HCT116 (cell line): Measurements from ENCODE around the gene SH3TC1. TPM values are rescaled to one million over a fixed set of nuclear protein-coding genes. Genes with fewer than 3 reads are reported as not detected.

Experiments used
- ATAC-seq: fragments of 200-7000 bp; cut with Tn5 transposase; 2 replicates; pipeline ENCODE4 v1.9.1; 2020; ENCODE audit warnings: mild to moderate bottlenecking, moderate library complexity
- BruUV-seq: library from RNA; stranded (reverse); fragments of 400-500 nt; replicated peaks from 2 replicates; lab custom pipeline; 2021; lab: Mats Ljungman, UMichigan
- CTCF ChIA-PET: fragments of 300-600 bp; sonication (Branson Sonifier 250); formaldehyde crosslinking; loops from one replicate; lab custom pipeline; 2021; ENCODE audit warnings: antibody characterized with exemption; lab: Charles Lee
- POLR2A ChIA-PET: fragments of 300-600, 350-600 bp; sonication (Branson Sonifier 250); formaldehyde crosslinking; loops from one replicate; lab custom pipeline; 2021; ENCODE audit warnings: antibody characterized with exemption; lab: Charles Lee
- RAD21 ChIA-PET, 2 experiments: fragments of 300-600 bp; sonication (Branson Sonifier 250); formaldehyde crosslinking; loops; one replicate each; lab custom pipeline; 2023; ENCODE audit warnings: low total read pairs in 2 of 2; ENCODE audit not compliant: uncharacterized antibody in 2 of 2, unreplicated experiment in 2 of 2, low non-redundant PET in 1 of 2; lab: Charles Lee
- DNase-seq: peaks from one replicate; pipeline ENCODE4 v3.0.0-alpha.2; 2010; ENCODE audit warnings: low read depth, low spot score
- H2AFZ ChIP-seq: fragments of 200-600 bp; shearing (Covaris generic), sonication (generic); 2 replicates; pipeline ENCODE4 v1.6.1; 2017; ENCODE audit warnings: low read depth, mixed run types, mixed read lengths, antibody characterized with exemption, low read length; ENCODE audit not compliant: poor library complexity, severe bottlenecking
- H3K27ac ChIP-seq: 2 replicates; pipeline ENCODE4 v1.5.1; 2012; ENCODE audit warnings: low read depth, low read length
- H3K27me3 ChIP-seq: fragments of 200-600 bp; sonication (generic); 2 replicates; pipeline ENCODE4 v1.6.1; 2016; ENCODE audit warnings: mixed run types, low read length, mixed read lengths; ENCODE audit not compliant: insufficient read depth
- H3K36me3 ChIP-seq, 2 experiments: fragments of 200-500 bp in 1 of 2; fragments of 200-600 bp in 1 of 2; sonication (Bioruptor generic) in 1 of 2; sonication (generic) in 1 of 2; 2 replicates each; pipeline versions ENCODE4 v1.5.1 to v1.6.1; 2014 to 2016; ENCODE audit warnings: low read length in 2 of 2, inconsistent platforms in 1 of 2, mixed read lengths in 1 of 2, mixed run types in 1 of 2; ENCODE audit not compliant: insufficient read depth in 2 of 2, control insufficient read depth in 1 of 2
- H3K4me1 ChIP-seq, 2 experiments: fragments of 200-600 bp in 1 of 2; sonication (generic) in 1 of 2; 2 replicates each; pipeline versions ENCODE4 v1.5.1 to v1.6.1; 2012 to 2017; ENCODE audit warnings: low read length in 2 of 2, inconsistent platforms in 1 of 2, mild to moderate bottlenecking in 1 of 2, mixed read lengths in 1 of 2, mixed run types in 1 of 2, moderate library complexity in 1 of 2; ENCODE audit not compliant: insufficient read depth in 2 of 2, control insufficient read depth in 1 of 2
- H3K4me2 ChIP-seq: fragments of 200-600 bp; sonication (generic); 2 replicates; pipeline ENCODE4 v1.6.1; 2017; ENCODE audit warnings: mixed run types, low read length, mixed read lengths
- H3K4me3 ChIP-seq, 2 experiments: fragments of 200-600 bp in 1 of 2; sonication (generic) in 1 of 2; replicated peaks in 1 of 2; 2 replicates each; pipeline ENCODE4 v1.5.1; 2011 to 2016; ENCODE audit warnings: low read length in 2 of 2, control low read depth in 1 of 2, low read depth in 1 of 2, mild to moderate bottlenecking in 1 of 2, mixed read lengths in 1 of 2, mixed run types in 1 of 2
- H3K79me2 ChIP-seq: fragments of 200-600 bp; sonication (generic); 2 replicates; pipeline ENCODE4 v1.6.1; 2017; ENCODE audit warnings: mild to moderate bottlenecking, mixed run types, low read length, moderate library complexity, mixed read lengths; ENCODE audit not compliant: insufficient read depth
- H3K9ac ChIP-seq: fragments of 200-600 bp; sonication (generic); 2 replicates; pipeline ENCODE4 v1.6.1; 2016; ENCODE audit warnings: low read length, mixed read lengths
- H3K9me2 ChIP-seq: fragments of 200-600 bp; sonication (generic), shearing (Covaris generic); 2 replicates; pipeline ENCODE4 v1.6.1; 2017; ENCODE audit warnings: mixed run types, mild to moderate bottlenecking, moderate library complexity; ENCODE audit not compliant: insufficient read depth
- H3K9me3 ChIP-seq, 2 experiments: fragments of 200-500 bp in 1 of 2; fragments of 200-600 bp in 1 of 2; sonication (Bioruptor generic) in 1 of 2; sonication (generic) in 1 of 2; 2 replicates each; pipeline ENCODE4 v1.6.1; 2014 to 2017; ENCODE audit warnings: low read length in 2 of 2, mixed read lengths in 2 of 2, inconsistent platforms in 1 of 2, low read depth in 1 of 2, mild to moderate bottlenecking in 1 of 2, mixed run types in 1 of 2, moderate library complexity in 1 of 2; ENCODE audit not compliant: control insufficient read depth in 1 of 2, insufficient read depth in 1 of 2
- H4K20me1 ChIP-seq: fragments of 200-600 bp; sonication (generic), shearing (Covaris generic); 2 replicates; pipeline ENCODE4 v1.6.1; 2017; ENCODE audit warnings: mixed run types, mild to moderate bottlenecking, moderate library complexity; ENCODE audit not compliant: insufficient read depth
- CBX3 ChIP-seq: IDR thresholded peaks from 2 replicates; pipeline ENCODE4 v1.6.1; 2012; ENCODE audit warnings: low read depth
- CEBPB ChIP-seq: IDR thresholded peaks from 2 replicates; pipeline ENCODE4 v1.6.1; 2012; ENCODE audit warnings: low read depth
- ELF1 ChIP-seq: IDR thresholded peaks from 2 replicates; pipeline ENCODE4 v1.6.1; 2012; ENCODE audit warnings: low read depth, borderline replicate concordance
- EZH2 ChIP-seq: fragments of 200-600 bp; sonication (generic); IDR thresholded peaks from 2 replicates; pipeline ENCODE4 v1.6.1; 2017; ENCODE audit warnings: antibody characterized with exemption, mixed run types
- EZH2phosphoT487 ChIP-seq: fragments of 200-600 bp; IDR thresholded peaks from 2 replicates; pipeline ENCODE4 v1.6.1; 2018; ENCODE audit warnings: antibody characterized with exemption, borderline replicate concordance
- JUND ChIP-seq: IDR thresholded peaks from 2 replicates; pipeline ENCODE4 v1.6.1; 2012
- POLR2A ChIP-seq: IDR thresholded peaks from 2 replicates; pipeline ENCODE4 v1.7.0; 2011; ENCODE audit warnings: borderline replicate concordance; ENCODE audit not compliant: insufficient read depth, insufficient read length; ENCODE audit errors: extremely low read depth
- SP1 ChIP-seq: IDR thresholded peaks from 2 replicates; pipeline ENCODE4 v1.6.1; 2012; ENCODE audit warnings: low read depth
- SRF ChIP-seq: IDR thresholded peaks from 2 replicates; pipeline ENCODE4 v1.6.1; 2012; ENCODE audit warnings: low read depth
- YY1 ChIP-seq: IDR thresholded peaks from 2 replicates; pipeline ENCODE4 v1.6.1; 2011; ENCODE audit warnings: low read length, low read depth, moderate library complexity, mild to moderate bottlenecking; ENCODE audit not compliant: insufficient replicate concordance; ENCODE audit errors: extremely low read depth
- ZNF274 ChIP-seq: fragments of 200-500 bp; sonication (Bioruptor generic); IDR thresholded peaks from 2 replicates; pipeline ENCODE4 v1.6.1; 2014; ENCODE audit warnings: mild to moderate bottlenecking, low read depth, low read length, inconsistent platforms
- intact Hi-C: fragments of 100-400 bp; cut with micrococcal nuclease; formaldehyde crosslinking; loops from 2 replicates; pipeline ENCODE4 v1.10.0; 2022
- total RNA-seq: library from RNA; stranded (reverse); gene quantifications from one replicate; pipeline ENCODE4 v1.2.1, GENCODE V29; 2021; ENCODE audit not compliant: unreplicated experiment
- TF ChIP-seq, protein P1 (sequence below): IDR thresholded peaks from 2 replicates; pipeline ENCODE4 v1.6.1; 2011; ENCODE audit warnings: mild to moderate bottlenecking, low read length, moderate library complexity; ENCODE audit not compliant: insufficient replicate concordance; ENCODE audit errors: extremely low read depth
- TF ChIP-seq, protein P2 (sequence below): IDR thresholded peaks from 2 replicates; pipeline ENCODE4 v1.6.1; 2012
- TF ChIP-seq, protein P3 (sequence below): IDR thresholded peaks from 2 replicates; pipeline ENCODE4 v1.6.1; 2012

The SH3TC1 gene
- total RNA-seq, 1 experiment from 2014 or later = 12.5 TPM

DNA sequence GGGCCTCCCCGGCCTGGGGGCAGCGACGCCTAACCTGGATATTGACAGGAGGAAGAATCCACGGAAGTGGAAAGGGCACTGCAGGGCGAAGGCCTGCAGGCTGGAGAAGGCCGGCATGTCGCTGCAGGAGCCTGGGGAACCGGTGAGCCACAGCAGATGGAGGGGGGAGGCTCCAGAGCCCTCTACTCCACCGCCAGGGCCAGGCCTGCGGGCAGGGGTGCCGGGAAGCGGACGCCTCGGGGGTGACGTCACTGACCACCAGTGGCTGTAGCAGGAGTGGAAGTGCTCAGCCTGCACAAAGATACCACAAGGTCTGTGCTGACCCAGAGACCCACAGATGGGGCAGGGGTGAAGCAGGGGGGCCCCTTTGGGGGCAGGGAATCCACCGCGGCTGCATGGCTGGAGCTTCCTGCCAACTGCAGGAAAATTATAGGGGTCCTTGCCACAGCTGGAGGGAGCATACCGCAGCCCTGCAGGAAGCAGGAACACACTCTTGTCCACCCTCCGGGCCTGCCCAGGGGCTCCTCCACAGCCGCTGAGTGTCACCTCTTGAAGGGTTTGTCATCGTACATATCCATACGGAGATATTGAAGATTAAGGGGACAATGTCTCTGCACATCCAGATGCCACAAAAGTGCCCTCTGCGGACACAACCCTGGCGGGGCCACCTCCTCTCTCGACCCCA is 62.9 kb downstream of the SH3TC1 start:
- no peak overlapping the region for H3K4me3 ChIP-seq
- TF ChIP-seq, protein P1, sequence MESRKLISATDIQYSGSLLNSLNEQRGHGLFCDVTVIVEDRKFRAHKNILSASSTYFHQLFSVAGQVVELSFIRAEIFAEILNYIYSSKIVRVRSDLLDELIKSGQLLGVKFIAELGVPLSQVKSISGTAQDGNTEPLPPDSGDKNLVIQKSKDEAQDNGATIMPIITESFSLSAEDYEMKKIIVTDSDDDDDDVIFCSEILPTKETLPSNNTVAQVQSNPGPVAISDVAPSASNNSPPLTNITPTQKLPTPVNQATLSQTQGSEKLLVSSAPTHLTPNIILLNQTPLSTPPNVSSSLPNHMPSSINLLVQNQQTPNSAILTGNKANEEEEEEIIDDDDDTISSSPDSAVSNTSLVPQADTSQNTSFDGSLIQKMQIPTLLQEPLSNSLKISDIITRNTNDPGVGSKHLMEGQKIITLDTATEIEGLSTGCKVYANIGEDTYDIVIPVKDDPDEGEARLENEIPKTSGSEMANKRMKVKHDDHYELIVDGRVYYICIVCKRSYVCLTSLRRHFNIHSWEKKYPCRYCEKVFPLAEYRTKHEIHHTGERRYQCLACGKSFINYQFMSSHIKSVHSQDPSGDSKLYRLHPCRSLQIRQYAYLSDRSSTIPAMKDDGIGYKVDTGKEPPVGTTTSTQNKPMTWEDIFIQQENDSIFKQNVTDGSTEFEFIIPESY = no peak
- H3K36me3 ChIP-seq = no peaks in the 10 kb centered on the region
- no peaks in the 10 kb centered on the region for H3K9me3 ChIP-seq
- no TSS peak for BruUV-seq
- ATAC-seq (no peak), DNase-seq (no peak)
- no peaks in the 10 kb centered on the region for H3K27me3 ChIP-seq
- RAD21 ChIA-PET = no interaction called here
- no peak overlapping the region for H3K4me2 ChIP-seq
- CTCF ChIA-PET = no interaction called here
- H3K79me2 ChIP-seq = no peaks in the 10 kb centered on the region
- no peaks in the 10 kb centered on the region for H3K4me1 ChIP-seq
- H2AFZ ChIP-seq = no peak overlapping the region
- POLR2A ChIA-PET = no interaction called here
- H3K9ac ChIP-seq = no peak overlapping the region
- no peak overlapping the region for H3K27ac ChIP-seq
- intact Hi-C loops = no loop called here
- H4K20me1 ChIP-seq = no peaks in the 10 kb centered on the region
- H3K9me2 ChIP-seq = no peaks in the 10 kb centered on the region

DNA sequence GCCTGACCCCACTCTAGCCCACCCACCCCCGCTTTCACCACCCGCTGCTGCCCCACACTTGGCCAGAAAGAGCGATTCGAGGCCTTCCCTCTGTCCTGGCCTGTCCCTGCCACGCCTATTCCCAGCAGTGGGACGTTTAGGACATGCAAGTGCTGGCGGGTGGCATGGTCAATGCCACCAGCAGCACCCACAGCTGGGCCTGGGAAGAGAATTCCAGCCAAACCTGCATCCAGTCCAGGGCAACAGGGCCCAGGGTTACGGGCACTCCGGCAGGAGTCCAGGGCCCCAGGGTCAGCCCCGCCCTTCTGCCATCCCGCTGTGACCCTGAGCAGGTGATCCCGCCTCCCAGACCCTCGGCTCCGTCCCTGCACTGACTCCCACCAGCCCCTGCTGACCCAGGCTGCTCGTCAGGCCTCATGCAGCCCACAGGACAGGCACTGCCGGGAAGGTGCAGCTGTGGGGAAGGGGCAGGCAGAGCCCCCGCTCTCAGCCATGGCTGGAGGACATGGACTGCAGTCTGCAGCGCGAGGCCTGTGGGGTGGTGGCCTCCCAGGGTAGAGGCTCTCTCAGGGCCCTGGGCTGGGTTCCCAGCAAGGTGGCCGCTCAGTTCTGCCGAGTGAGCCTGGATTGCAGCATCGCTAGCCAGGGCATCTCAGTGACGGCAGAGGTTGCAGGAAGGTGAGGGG is 63.7 kb downstream of the SH3TC1 start:
- DNase-seq (no peak), ATAC-seq (no peak)
- Histone ChIP-seq H3K27ac (no peak overlapping the region), H4K20me1 (no peaks in the 10 kb centered on the region), H3K9me2 (no peaks in the 10 kb centered on the region), H3K4me3 (no peak overlapping the region), H3K9ac (no peak overlapping the region), H3K4me1 (no peaks in the 10 kb centered on the region), H2AFZ (no peak overlapping the region), H3K27me3 (no peaks in the 10 kb centered on the region), H3K79me2 (no peaks in the 10 kb centered on the region), H3K9me3 (no peaks in the 10 kb centered on the region), H3K36me3 (no peaks in the 10 kb centered on the region), H3K4me2 (no peak overlapping the region)
- ChIA-PET CTCF (no interaction called here), RAD21 (no interaction called here), POLR2A (no interaction called here)
- TF ChIP-seq, protein P2, sequence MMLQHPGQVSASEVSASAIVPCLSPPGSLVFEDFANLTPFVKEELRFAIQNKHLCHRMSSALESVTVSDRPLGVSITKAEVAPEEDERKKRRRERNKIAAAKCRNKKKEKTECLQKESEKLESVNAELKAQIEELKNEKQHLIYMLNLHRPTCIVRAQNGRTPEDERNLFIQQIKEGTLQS = no peak
- TF ChIP-seq YY1 = no peak
- TF ChIP-seq CBX3 = no peak
- no peak for TF ChIP-seq JUND
- TF ChIP-seq POLR2A = no peak
- TF ChIP-seq ELF1 = no peak
- TF ChIP-seq SRF = no peak
- TF ChIP-seq EZH2 = no peak
- no peak for TF ChIP-seq ZNF274
- no peak for TF ChIP-seq CEBPB
- no peak for TF ChIP-seq SP1
- TF ChIP-seq EZH2phosphoT487 = no peak
- TF ChIP-seq, protein P3, sequence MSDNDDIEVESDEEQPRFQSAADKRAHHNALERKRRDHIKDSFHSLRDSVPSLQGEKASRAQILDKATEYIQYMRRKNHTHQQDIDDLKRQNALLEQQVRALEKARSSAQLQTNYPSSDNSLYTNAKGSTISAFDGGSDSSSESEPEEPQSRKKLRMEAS = no peak
- no TSS peak for BruUV-seq
- intact Hi-C loops = no loop called here
